GM06990 (cell line): Measurements from ENCODE around the gene FAM24B.

Experiments used
- DNase-seq: peaks from one replicate; pipeline ENCODE4 v3.0.0-alpha.2; 2011; ENCODE audit not compliant: insufficient read length; ENCODE audit errors: extremely low read depth
- H3K27me3 ChIP-seq: replicated peaks from 2 replicates; pipeline ENCODE4 v1.6.0; 2011; ENCODE audit warnings: low read length; ENCODE audit not compliant: control insufficient read depth, insufficient read depth
- H3K36me3 ChIP-seq: 2 replicates; pipeline ENCODE4 v1.5.1; 2011; ENCODE audit warnings: low read length; ENCODE audit not compliant: control insufficient read depth, insufficient read depth
- H3K4me3 ChIP-seq: replicated peaks from 2 replicates; pipeline ENCODE4 v1.5.1; 2011; ENCODE audit warnings: low read depth, mild to moderate bottlenecking, control low read depth, low read length
- CTCF ChIP-seq: IDR thresholded peaks from 2 replicates; pipeline ENCODE4 v1.5.1; 2011; ENCODE audit warnings: low read length, control low read depth, mild to moderate bottlenecking, inconsistent platforms; ENCODE audit not compliant: insufficient read depth, poor library complexity, severe bottlenecking

FAM24B gene

GRCh38 chr10:122849090-122849489 lies 30.3 kb downstream of the FAM24B start:
- H3K27me3 ChIP-seq: no peaks in the 10 kb centered on the region
- no peak for DNase-seq
- H3K4me3 ChIP-seq: no peak overlapping the region
- no peak for TF ChIP-seq CTCF
- no peaks in the 10 kb centered on the region for H3K36me3 ChIP-seq

- no peak for DNase-seq
- H3K4me3 ChIP-seq: no peak overlapping the region
- H3K36me3 ChIP-seq: no peaks in the 10 kb centered on the region
- no peak for TF ChIP-seq CTCF
- H3K27me3 ChIP-seq: no peaks in the 10 kb centered on the region
Observed at GRCh38 chr10:122847782-122848604, 31.4 kb downstream of the FAM24B start.

- TF ChIP-seq CTCF: no peak
Observed at GRCh38 chr10:122845783-122846332, 33.5 kb downstream of the FAM24B start, which contains the start of gene CUZD1. TSS of gene CUZD1 (minus strand) at chr10:122845857. CDS start at chr10:122845843, 14 bp downstream.

GRCh38 chr10:122844146-122844545 lies 35.2 kb downstream of the FAM24B start:
- Histone ChIP-seq H3K27me3 (no peaks in the 10 kb centered on the region), H3K36me3 (no peaks in the 10 kb centered on the region), H3K4me3 (no peak overlapping the region)
- DNase-seq: no peak
- TF ChIP-seq CTCF: no peak

More at GRCh38 chr10:122845783-122846332, 33.5 kb downstream of the FAM24B start, which contains the start of gene CUZD1:
- no peaks in the 10 kb centered on the region for H3K27me3 ChIP-seq
- no peaks in the 10 kb centered on the region for H3K36me3 ChIP-seq
- no peak within 1 kb of the TSS for H3K4me3 ChIP-seq
- DNase-seq: no peak

- Histone ChIP-seq H3K27me3 (no peaks in the 10 kb centered on the region), H3K36me3 (no peaks in the 10 kb centered on the region), H3K4me3 (no peak overlapping the region)
- DNase-seq: no peak
- no peak for TF ChIP-seq CTCF
Observed at GRCh38 chr10:122841569-122841968, 37.8 kb downstream of the FAM24B start.
